D721Med (cell line): ENCODE data around the gene USP19.

Experiments
- DNase-seq: peaks from one replicate; pipeline ENCODE4 v3.0.0; 2011; ENCODE audit warnings: low spot score; ENCODE audit not compliant: insufficient read length
- FAIRE-seq: peaks from 2 replicates; lab custom pipeline; 2011; peaks lifted over from hg19 to GRCh38; lab: Jason Lieb, UNC
- TF ChIP-seq, protein P1 (sequence below): IDR thresholded peaks from 2 replicates; pipeline ENCODE4 v1.5.1; 2012; ENCODE audit warnings: mild to moderate bottlenecking, control low read depth; ENCODE audit not compliant: insufficient read depth; ENCODE audit errors: missing control alignments

Gene USP19

GRCh38 chr3:49153349-49153912 lies 32.8 kb upstream of the USP19 start:
- TF ChIP-seq, protein P1, sequence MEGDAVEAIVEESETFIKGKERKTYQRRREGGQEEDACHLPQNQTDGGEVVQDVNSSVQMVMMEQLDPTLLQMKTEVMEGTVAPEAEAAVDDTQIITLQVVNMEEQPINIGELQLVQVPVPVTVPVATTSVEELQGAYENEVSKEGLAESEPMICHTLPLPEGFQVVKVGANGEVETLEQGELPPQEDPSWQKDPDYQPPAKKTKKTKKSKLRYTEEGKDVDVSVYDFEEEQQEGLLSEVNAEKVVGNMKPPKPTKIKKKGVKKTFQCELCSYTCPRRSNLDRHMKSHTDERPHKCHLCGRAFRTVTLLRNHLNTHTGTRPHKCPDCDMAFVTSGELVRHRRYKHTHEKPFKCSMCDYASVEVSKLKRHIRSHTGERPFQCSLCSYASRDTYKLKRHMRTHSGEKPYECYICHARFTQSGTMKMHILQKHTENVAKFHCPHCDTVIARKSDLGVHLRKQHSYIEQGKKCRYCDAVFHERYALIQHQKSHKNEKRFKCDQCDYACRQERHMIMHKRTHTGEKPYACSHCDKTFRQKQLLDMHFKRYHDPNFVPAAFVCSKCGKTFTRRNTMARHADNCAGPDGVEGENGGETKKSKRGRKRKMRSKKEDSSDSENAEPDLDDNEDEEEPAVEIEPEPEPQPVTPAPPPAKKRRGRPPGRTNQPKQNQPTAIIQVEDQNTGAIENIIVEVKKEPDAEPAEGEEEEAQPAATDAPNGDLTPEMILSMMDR, result no peak
- no peak for DNase-seq
- FAIRE-seq, result no peak

DNA sequence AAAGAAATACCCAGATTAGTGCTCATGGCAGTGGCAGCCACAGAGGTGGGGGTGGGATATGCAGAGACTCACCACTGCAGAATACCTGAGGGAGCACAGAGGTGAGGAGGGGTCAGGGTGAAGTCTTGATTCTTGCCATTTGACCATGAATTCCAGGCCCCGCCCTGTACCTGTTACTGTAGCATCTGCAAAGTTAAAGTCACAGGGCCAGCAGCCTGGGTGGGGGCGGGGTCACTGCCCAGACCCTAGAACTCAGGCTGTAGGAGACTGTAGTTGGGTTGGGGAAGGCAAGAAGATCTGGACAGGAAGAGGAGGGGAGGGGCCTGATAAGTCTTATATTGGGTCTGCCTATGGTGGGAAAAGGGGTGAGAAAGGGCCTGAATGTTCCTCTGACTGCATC lies 31.0 kb upstream of the USP19 start:
- TF ChIP-seq, protein P1, result no peak
- FAIRE-seq (no peak), DNase-seq (no peak)

GRCh38 chr3:49148159-49148558 lies 27.5 kb upstream of the USP19 start:
- FAIRE-seq, result no peak
- TF ChIP-seq, protein P1, result no peak
- DNase-seq, result no peak

DNA sequence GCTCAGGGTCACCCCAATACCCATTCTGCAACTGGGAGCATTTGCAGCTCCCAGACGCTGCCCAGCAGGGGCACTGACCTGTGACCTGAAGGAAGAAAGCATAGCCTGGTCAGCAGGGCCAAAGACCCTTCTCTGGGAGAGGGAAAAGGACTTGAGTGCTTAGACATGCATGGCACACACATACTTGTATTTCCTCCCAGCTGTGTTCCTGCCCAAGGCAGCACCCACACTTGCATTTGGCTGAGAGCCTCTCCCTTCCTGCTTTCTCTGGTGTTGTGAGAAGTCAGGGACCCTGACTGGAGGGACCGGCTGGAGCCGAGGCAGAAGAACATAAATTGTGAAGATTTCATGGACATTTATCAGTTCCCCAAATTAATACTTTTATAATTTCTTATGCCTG lies 19.5 kb upstream of the USP19 start:
- FAIRE-seq (no peak), DNase-seq (no peak)
- TF ChIP-seq, protein P1, result no peak

DNA sequence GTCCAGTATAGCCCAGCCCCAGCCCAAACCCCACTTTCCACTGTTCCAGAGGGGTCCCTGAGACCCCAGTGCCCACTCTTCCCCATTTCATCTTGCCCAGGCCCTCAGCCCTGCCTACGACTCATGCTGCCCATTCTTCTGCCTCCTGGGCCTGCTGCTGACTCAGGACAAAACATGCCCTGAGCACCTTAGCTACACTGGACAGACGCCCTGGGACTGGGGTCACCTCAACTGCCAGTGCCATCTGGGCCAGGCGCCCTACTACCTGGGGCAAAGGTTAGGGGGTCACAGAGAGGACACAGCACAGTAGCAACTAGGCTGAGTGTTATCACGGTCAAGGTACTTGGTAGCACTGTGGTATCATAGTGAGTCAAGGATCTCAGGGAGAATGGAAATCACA lies 14.9 kb upstream of the USP19 start:
- no peak for DNase-seq
- TF ChIP-seq, protein P1, result no peak
- FAIRE-seq, result no peak

DNA sequence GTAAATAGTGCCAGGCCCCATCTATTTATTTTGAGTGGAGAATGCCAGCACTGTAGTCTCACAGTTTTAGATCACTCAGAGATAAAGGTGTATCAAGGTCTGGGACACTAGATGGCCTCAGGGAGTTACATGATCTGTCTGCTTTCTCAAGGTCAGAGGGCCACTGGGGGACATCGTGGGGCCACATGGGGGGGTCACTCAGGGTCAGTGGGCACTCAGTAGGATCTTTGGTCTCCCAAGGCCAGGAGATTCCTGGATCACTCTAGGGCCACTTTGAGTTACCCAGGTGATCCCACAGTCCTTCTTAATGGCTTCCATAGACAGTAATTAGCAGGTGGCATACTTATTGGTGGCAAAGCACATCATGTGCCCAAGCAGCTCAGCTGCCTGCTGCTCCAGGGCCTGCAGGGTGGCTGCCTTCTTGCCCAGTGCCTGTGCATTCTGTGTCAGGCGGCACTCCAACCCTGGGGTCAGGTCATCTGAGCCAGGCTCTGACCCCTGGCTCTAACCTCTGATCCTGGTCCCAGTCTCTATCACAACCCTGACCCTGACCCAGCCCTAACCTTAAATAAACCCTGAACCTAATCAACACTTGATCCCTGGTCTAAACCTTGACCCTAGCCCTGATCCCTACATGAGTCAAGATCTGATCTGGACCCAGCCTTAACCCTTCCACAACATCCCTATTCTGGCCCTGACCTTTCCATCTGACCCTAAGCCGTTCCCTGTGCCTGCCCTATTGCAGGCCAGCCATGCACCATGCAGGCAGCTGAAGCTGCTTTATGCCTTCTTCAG lies 14.0 kb upstream of the USP19 start:
- TF ChIP-seq, protein P1, result no peak
- no peak for DNase-seq
- FAIRE-seq, result no peak
